Fibroblast of lung (primary cell): Measurements from ENCODE around the gene CLIC4. TPM values are rescaled to one million over a fixed set of nuclear protein-coding genes. Genes with fewer than 3 reads are reported as not detected.

Experiments used
- DNase-seq, 2 donors: peaks; one replicate each; pipeline versions ENCODE4 v3.0.0 to v3.0.0-alpha.2; 2010; ENCODE audit warnings: low read depth in 2 of 2
- H2AFZ ChIP-seq: 2 replicates; pipeline ENCODE4 v1.5.1; 2012; ENCODE audit warnings: low read length, control low read depth, inconsistent platforms
- H3K27ac ChIP-seq: 2 replicates; pipeline ENCODE4 v1.5.1; 2011; ENCODE audit warnings: low read length, control low read depth; ENCODE audit not compliant: insufficient read depth
- H3K27me3 ChIP-seq: 2 replicates; pipeline ENCODE4 v1.5.1; 2011; ENCODE audit warnings: mild to moderate bottlenecking, low read length; ENCODE audit not compliant: control insufficient read depth, insufficient read depth
- H3K36me3 ChIP-seq: 2 replicates; pipeline ENCODE4 v1.5.1; 2011; ENCODE audit warnings: low read length; ENCODE audit not compliant: control insufficient read depth, insufficient read depth
- H3K4me1 ChIP-seq: 2 replicates; pipeline ENCODE4 v1.5.1; 2011; ENCODE audit warnings: low read length; ENCODE audit not compliant: control insufficient read depth, insufficient read depth; ENCODE audit errors: extremely low read depth
- H3K4me2 ChIP-seq: 2 replicates; pipeline ENCODE4 v1.5.1; 2011; ENCODE audit warnings: low read length, control low read depth; ENCODE audit not compliant: insufficient read depth; ENCODE audit errors: extremely low read depth
- H3K4me3 ChIP-seq, 4 experiments: fragments of 200-600 bp in 1 of 4; sonication (generic) in 1 of 4; replicated peaks in 1 of 4; 2 replicates each; pipeline ENCODE4 v1.5.1; 2011 to 2016; ENCODE audit warnings: low read length in 4 of 4, low read depth in 3 of 4, mild to moderate bottlenecking in 3 of 4, control low read depth in 2 of 4, inconsistent platforms in 1 of 4, mixed read lengths in 1 of 4; ENCODE audit not compliant: insufficient read depth in 1 of 4; ENCODE audit errors: control extremely low read depth in 1 of 4
- H3K79me2 ChIP-seq: 2 replicates; pipeline ENCODE4 v1.5.1; 2012; ENCODE audit warnings: mild to moderate bottlenecking, low read length, inconsistent platforms; ENCODE audit not compliant: control insufficient read depth, insufficient read depth
- H3K9ac ChIP-seq: 2 replicates; pipeline ENCODE4 v1.5.1; 2011; ENCODE audit warnings: mild to moderate bottlenecking, low read length, control low read depth; ENCODE audit not compliant: insufficient read depth
- H3K9me3 ChIP-seq: 2 replicates; pipeline ENCODE4 v1.5.1; 2012; ENCODE audit warnings: low read depth, low read length; ENCODE audit not compliant: control insufficient read depth, insufficient read depth
- H4K20me1 ChIP-seq: 2 replicates; pipeline ENCODE4 v1.5.1; 2011; ENCODE audit warnings: low read length; ENCODE audit not compliant: control insufficient read depth, insufficient read depth; ENCODE audit errors: extremely low read depth
- CTCF ChIP-seq, 2 donors: IDR thresholded peaks in 1 of 2; conservative IDR thresholded peaks in 1 of 2; 1 replicate in 1 of 2; 2 replicates in 1 of 2; pipeline ENCODE4 v1.5.1; 2011 to 2012; ENCODE audit warnings: low read length in 2 of 2, control low read depth in 1 of 2, inconsistent platforms in 1 of 2, low read depth in 1 of 2, mild to moderate bottlenecking in 1 of 2
- EZH2 ChIP-seq: IDR thresholded peaks from 2 replicates; pipeline ENCODE4 v1.5.1; 2012; ENCODE audit warnings: low read length, control low read depth, mild to moderate bottlenecking; ENCODE audit errors: missing control alignments
- polyA plus RNA-seq, 2 donors: library from polyadenylated mRNA; depleted of rRNA in 1 of 2; stranded (reverse) in 1 of 2; unstranded in 1 of 2; fragments of >200 nt; gene quantifications; 2 replicates each; pipeline ENCODE4 v1.2.1, GENCODE V29; 2011 to 2012; ENCODE audit warnings: missing spikeins in 1 of 2
- total RNA-seq: library from RNA; depleted of rRNA; stranded (reverse); fragments of >200 nt; gene quantifications from 2 replicates; pipeline ENCODE4 v1.2.1, GENCODE V29; 2014

The CLIC4 gene
- total and polyA plus RNA-seq, 2 donors (not counting 1 experiment from before 2014, with no cell fraction given), result 368 to 494 TPM

GRCh38 chr1:24871306-24871901, 126.2 kb downstream of the CLIC4 start:
- no peak for TF ChIP-seq CTCF (conservative IDR thresholded peaks at IDR 0.05 in 1 of 2, IDR thresholded peaks at IDR 0.05 in 1 of 2; ENCODE audit: low read depth in 1 of 2, low read length in 2 of 2)
- no peak for TF ChIP-seq EZH2
- Histone ChIP-seq H3K79me2 (no peaks in the 10 kb centered on the region), H3K27me3 (peaks cover 8% of the 10 kb centered on the region), H3K36me3 (no peaks in the 10 kb centered on the region), H2AFZ (no peak overlapping the region), H3K27ac (no peak overlapping the region), H3K9ac (no peak overlapping the region), H4K20me1 (no peaks in the 10 kb centered on the region), H3K4me1 (no peaks in the 10 kb centered on the region), H3K9me3 (no peaks in the 10 kb centered on the region), H3K4me2 (no peak overlapping the region), H3K4me3 (no peak overlapping the region)
- DNase-seq, result no peak

- no peak overlapping the region for H3K27ac ChIP-seq
- TF ChIP-seq CTCF (conservative IDR thresholded peaks at IDR 0.05 in 1 of 2, IDR thresholded peaks at IDR 0.05 in 1 of 2; ENCODE audit: low read depth in 1 of 2, low read length in 2 of 2), result no peak
- no peak for TF ChIP-seq EZH2
- no peak for DNase-seq
- H3K4me3 ChIP-seq, result no peak overlapping the region
- H3K79me2 ChIP-seq, result no peaks in the 10 kb centered on the region
- H3K36me3 ChIP-seq, result no peaks in the 10 kb centered on the region
- H3K27me3 ChIP-seq, result peaks cover under 1% of the 10 kb centered on the region
- H2AFZ ChIP-seq, result no peak overlapping the region
- H3K9me3 ChIP-seq, result no peaks in the 10 kb centered on the region
- no peaks in the 10 kb centered on the region for H4K20me1 ChIP-seq
- no peaks in the 10 kb centered on the region for H3K4me1 ChIP-seq
- H3K4me2 ChIP-seq, result no peak overlapping the region
- no peak overlapping the region for H3K9ac ChIP-seq
Measured at GRCh38 chr1:24872061-24872850, 127.0 kb downstream of the CLIC4 start.

GRCh38 chr1:24873148-24873547, 127.9 kb downstream of the CLIC4 start:
- no peaks in the 10 kb centered on the region for H4K20me1 ChIP-seq
- no peak overlapping the region for H2AFZ ChIP-seq
- H3K4me1 ChIP-seq, result no peaks in the 10 kb centered on the region
- no peak overlapping the region for H3K4me3 ChIP-seq
- no peaks in the 10 kb centered on the region for H3K27me3 ChIP-seq
- no peaks in the 10 kb centered on the region for H3K9me3 ChIP-seq
- DNase-seq, result no peak
- H3K79me2 ChIP-seq, result no peaks in the 10 kb centered on the region
- H3K36me3 ChIP-seq, result no peaks in the 10 kb centered on the region
- no peak for TF ChIP-seq EZH2
- TF ChIP-seq CTCF (conservative IDR thresholded peaks at IDR 0.05 in 1 of 2, IDR thresholded peaks at IDR 0.05 in 1 of 2; ENCODE audit: low read depth in 1 of 2, low read length in 2 of 2), result no peak
- no peak overlapping the region for H3K9ac ChIP-seq
- no peak overlapping the region for H3K4me2 ChIP-seq
- H3K27ac ChIP-seq, result no peak overlapping the region
